HEK293T (cell line): Measurements from ENCODE around the gene BTN1A1.

Source experiments
- BHLHE40 ChIP-seq: fragments of 450-650 bp; IDR thresholded peaks from 2 replicates; pipeline ENCODE4 v1.6.1; 2016; ENCODE audit warnings: mild to moderate bottlenecking, moderate library complexity, borderline replicate concordance
- SP1 ChIP-seq: fragments of 450-650 bp; IDR thresholded peaks from 2 replicates; pipeline ENCODE4 v1.6.1; 2017
- SUZ12 ChIP-seq: fragments of 450-650 bp; IDR thresholded peaks from 2 replicates; pipeline ENCODE4 v1.6.1; 2016; ENCODE audit warnings: mild to moderate bottlenecking

- TF ChIP-seq SUZ12 (no peak), SP1 (no peak), BHLHE40 (no peak)
These were observed 55.6 kb downstream of the BTN1A1 start for GRCh38 chr6:26555505-26556262.
